ENCODE data around the gene DTX2. TPM values are rescaled to one million over a fixed set of nuclear protein-coding genes. Genes with fewer than 3 reads are reported as not detected.
A peak's percentile ranks its signal among the peaks of the same experiment; 100 is the strongest.
"Not testable (repeated sequence)": the region's sequence is repeated elsewhere in the genome, so short reads cannot be mapped to it uniquely, and the experiment has no call there.

DTX2 gene
- total RNA-seq, 4 donors from 2014 or later: 26.8 to 49.2 (median 33.7) TPM

DNA sequence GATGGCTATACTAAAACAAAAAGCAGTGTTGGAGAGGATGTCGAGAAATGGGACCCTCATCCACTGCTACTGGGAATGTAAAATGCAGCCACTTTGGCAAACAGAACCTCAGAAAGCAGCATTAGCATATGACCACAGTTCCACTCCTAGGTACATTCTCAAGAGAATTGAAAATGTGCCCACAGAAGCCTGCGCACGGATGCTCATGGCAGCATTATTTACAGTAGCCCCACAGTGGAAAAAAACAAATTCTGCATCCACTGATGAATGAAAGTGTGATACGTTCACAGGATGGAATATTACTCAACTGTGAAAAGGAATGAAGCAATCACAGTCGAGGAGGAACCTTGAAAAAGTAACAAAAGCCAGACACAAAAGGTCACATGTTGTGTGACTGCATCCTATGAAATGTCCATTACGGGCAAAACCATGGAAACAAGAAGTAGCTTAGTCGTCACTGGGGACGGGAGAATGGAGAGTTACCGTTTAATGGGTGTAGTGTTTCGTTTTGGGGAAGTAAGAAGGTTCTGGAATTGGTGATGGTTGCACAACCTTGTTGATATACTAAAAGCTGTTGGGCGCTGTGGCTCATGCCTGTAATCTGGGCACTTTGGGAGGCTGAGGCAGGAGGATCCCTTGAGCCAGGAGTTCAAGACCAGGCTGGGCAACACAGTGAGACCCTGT is 46.4 kb downstream of the DTX2 start:
- DNase-seq (ENCODE audit: low spot score in 2 of 2): peak in 1 of 2 donors; percentile 43
- H3K4me1 ChIP-seq: peaks cover 0 to 8% (median under 1%) of the 10 kb centered on the region in 4 donors
- WGBS, 2 donors: 83 to 86% methylated on average over 11 of the region's 11 CpGs
- H3K4me3 ChIP-seq: no peak overlapping the region
- peak in 1 of 2 donors; percentile 22 for TF ChIP-seq EP300 (IDR thresholded peaks at IDR 0.05)
- TF ChIP-seq POLR2A (IDR thresholded peaks at IDR 0.05): no peak
- H3K27ac ChIP-seq: no peak overlapping the region
- no peaks in the 10 kb centered on the region for H3K9me3 ChIP-seq
- H3K36me3 ChIP-seq: peaks cover 0 to 41% (median 8%) of the 10 kb centered on the region in 3 donors
- no peaks in the 10 kb centered on the region for H3K27me3 ChIP-seq

DNA sequence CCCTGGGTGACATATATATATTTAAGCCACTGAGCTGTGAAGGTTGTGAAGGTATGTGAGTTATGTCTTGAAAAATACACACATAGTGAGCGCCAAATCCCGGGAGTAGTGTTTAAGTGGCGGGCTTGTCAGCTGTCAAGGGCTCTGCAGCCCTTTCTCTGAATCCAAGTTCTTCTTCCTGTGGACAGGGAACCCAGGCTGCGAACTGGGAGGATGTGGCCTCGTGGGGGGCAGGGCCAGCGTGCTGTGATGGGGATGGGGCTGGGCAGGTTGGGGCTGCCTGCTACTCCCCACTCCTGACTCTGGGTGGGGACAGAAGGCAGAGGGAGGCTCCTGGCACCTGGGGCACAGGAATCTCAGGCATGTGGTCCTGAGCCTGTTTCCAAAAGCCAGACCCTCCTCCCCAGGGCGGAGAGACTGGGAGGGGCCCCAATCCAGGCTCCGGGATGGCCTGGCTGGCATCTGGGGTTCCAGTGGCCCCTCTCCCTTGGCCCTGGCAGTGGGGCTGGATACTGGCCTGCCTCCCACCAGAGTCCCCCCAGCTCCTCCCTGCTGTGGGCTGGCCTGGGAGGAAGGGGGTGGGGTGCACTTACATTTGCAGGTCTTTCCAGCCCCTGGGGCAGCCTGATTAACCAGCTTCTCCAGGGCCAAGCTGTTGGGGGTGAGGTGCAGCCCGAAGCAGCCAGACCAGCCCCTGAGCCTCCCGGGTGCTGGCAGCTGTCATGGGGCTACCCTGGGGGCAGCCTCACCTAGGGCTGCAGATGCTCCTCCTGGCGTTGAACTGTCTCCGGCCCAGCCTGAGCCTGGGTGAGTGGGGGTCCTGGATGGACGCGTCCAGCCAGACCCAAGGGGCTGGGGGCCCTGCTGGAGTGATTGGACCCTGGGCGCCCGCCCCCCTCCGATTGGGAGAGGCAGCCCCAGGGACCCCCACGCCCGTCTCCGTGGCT is 48.7 kb downstream of the DTX2 start, which contains the start of gene UPK3B:
Gene UPK3B, plus strand, starts transcription at position 622 of the 947 bp plus-strand sequence. Its CDS starts 101 bp downstream, at position 723.
- Histone ChIP-seq H3K4me1 (peaks cover 0 to 17% (median 5%) of the 10 kb centered on the region in 4 donors), H3K9me3 (no peaks in the 10 kb centered on the region), H3K27me3 (no peaks in the 10 kb centered on the region), H3K36me3 (peaks cover 0 to 31% (median 8%) of the 10 kb centered on the region in 3 donors), H3K27ac (no peak within 1 kb of the TSS), H3K4me3 (no peak within 1 kb of the TSS)
- no peak for DNase-seq (ENCODE audit: low spot score in 2 of 2)
- TF ChIP-seq EP300 (IDR thresholded peaks at IDR 0.05) (no peak), POLR2A (IDR thresholded peaks at IDR 0.05) (no peak), CTCF (IDR thresholded peaks at IDR 0.05) (no peak)
- 31% methylated on average over 8 to 10 of the region's 20 CpGs for WGBS, 2 donors

DNA sequence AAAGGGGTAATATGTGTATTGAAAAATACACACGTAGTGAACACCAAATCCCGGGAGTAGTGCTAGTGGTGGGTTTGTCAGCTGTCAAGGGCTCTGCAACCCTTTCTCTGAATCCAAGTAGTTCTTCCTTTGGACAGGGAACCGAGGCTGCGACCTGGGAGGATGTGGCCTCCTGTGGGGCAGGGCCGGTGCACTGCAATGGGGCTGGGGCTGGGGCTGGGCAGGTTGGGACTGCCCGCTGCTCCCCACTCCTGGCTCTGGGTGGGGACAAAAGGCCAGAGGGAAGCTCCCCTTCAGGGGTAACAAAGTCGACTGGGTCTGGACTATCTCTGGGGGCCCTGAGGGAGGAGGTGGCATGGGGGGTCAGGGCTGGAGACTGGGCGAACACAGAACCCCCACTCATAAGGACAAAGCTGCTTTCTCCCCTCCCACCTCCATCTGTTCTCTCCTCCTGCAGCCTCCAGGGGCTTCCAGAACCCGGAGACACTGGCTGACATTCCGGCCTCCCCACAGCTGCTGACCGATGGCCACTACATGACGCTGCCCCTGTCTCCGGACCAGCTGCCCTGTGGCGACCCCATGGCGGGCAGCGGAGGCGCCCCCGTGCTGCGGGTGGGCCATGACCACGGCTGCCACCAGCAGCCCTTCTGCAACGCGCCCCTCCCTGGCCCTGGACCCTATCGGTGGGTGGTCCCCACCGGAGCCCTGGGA is 49.8 kb downstream of the DTX2 start:
- Histone ChIP-seq H3K36me3 (peaks cover 0 to 20% (median 0%) of the 10 kb centered on the region in 3 donors), H3K4me1 (peaks cover 0 to 25% (median 5%) of the 10 kb centered on the region in 4 donors)
- not testable (repeated sequence) for H3K4me3 ChIP-seq; H3K27me3 ChIP-seq; DNase-seq (ENCODE audit: low spot score in 2 of 2); H3K9me3 ChIP-seq; H3K27ac ChIP-seq
- WGBS, 2 donors: 47 to 55% methylated on average over 12 to 14 of the region's 24 CpGs

DNA sequence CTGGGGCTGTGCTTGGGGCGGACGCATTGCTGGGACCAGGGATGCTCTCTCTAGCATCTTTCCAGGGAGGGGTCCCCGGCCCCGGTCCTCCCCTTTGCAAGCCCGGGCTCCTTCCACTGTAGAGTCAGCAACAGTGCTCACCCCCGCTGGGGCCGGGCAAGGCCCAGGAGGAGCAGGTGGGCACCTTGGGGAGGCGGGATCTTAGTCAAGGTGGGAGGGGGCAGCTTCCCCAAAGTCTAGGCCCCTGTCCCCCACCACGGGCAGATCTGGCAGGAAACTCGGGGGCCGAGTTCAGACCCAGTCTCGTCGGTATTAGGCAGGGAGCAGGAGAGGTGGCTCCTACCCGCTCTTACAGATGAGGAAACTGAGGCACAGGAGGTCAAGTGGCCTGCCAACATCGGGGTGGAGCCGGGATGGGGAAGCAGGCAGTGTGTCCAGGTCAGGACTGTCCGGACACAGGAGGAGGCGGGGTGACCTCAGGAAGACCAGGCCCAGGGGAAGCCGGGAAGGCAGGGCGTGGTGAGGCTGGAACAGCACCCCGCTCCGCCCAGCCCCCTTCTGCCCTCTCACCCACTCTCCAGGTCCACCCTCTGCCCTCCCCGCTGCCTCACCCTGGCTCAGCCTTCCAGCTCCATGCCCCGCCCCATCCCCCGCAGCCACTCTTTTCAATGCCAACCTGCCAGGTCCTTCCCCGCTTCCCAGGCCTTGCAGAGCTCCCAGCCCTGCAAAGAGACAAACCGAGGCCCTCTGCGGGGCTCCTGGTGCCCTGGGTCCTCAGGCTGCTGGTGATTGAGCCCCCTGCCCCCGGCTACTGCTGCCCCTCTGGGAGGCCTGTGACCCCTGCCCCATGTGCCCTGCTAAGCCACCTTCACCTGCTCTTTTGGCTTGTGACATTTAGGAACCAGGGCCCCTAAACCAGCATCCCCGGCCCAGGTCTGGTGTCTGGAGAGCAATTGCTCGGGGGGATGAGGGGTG is 50.7 kb downstream of the DTX2 start:
- H3K4me1 ChIP-seq: peaks cover 0 to 26% (median 5%) of the 10 kb centered on the region in 4 donors
- peaks cover 0 to 12% (median 0%) of the 10 kb centered on the region in 3 donors for H3K36me3 ChIP-seq
- H3K4me3 ChIP-seq; DNase-seq (ENCODE audit: low spot score in 2 of 2); H3K27me3 ChIP-seq; H3K9me3 ChIP-seq: not testable (repeated sequence)
- 87% methylated on average over 4 of the region's 31 CpGs; no CpG with 5 or more reads in 1 of the 2 donors for WGBS, 2 donors
- H3K27ac ChIP-seq: peak overlapping the region in 1 of 4 donors; percentile 50

DNA sequence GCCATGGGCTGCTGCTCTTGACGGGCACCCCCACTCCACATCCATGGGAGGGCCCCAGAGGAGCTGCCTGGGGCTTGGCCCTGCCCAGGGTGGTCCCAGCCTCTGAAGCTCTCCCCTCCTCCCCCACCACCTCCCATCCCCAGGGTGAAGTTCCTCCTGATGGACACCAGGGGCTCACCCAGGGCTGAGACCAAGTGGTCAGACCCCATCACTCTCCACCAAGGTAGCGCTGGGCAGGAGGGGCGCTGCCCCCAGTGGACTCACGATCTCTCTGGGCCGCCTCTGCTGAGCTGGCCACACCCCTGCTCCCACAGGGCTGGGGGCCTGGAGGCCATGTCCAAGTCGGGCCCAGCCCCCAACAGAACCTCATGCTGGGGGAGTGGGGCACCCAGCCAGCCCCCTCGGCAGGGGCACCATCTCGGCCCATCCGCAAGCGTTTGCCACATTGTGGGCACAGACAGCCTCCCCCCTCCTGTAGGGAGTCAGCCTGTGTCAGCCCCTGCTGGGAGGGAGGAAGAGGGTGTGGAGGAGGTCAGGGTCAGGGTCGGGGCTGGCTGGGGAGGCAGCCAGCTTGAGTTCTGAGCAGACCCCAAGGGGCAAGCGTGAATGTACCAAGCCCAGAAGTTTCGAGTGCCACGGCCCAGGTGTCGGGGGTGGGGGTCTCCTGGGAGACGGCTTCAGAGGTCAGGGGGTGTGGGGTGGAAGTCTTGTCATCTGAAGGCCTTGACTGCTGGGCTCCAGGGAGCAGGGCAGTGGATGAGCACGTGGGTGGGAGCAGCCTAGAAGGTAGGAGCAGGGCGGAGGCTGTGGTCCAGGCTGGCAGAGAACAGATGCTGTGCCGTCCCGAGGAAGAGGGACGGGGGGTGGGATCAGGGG is 51.7 kb downstream of the DTX2 start:
- 34 to 35% methylated on average over 16 to 19 of the region's 21 CpGs for WGBS, 2 donors
- H3K4me3 ChIP-seq: no peak overlapping the region
- TF ChIP-seq EP300 (IDR thresholded peaks at IDR 0.05) (no peak), POLR2A (IDR thresholded peaks at IDR 0.05) (no peak), CTCF (IDR thresholded peaks at IDR 0.05) (peak in 2 of 5 experiments; percentile 5 to 26)
- no peak for DNase-seq (ENCODE audit: low spot score in 2 of 2)
- peaks cover 0 to 26% (median 5%) of the 10 kb centered on the region in 4 donors for H3K4me1 ChIP-seq
- no peaks in the 10 kb centered on the region for H3K9me3 ChIP-seq
- peak overlapping the region in 2 of 4 donors; percentile 44 to 50 for H3K27ac ChIP-seq
- no peaks in the 10 kb centered on the region for H3K27me3 ChIP-seq
- peaks cover 0 to 2% (median 0%) of the 10 kb centered on the region in 3 donors for H3K36me3 ChIP-seq

Measured in tibial nerve (tissue), 4 donors.